ENCODE data around the gene RAI1.

GRCh38 chr17:17760872-17761550 is 79.8 kb downstream of the RAI1 start:
- TF ChIP-seq CTCF (IDR thresholded peaks at IDR 0.05; ENCODE audit: insufficient read depth, low read depth, low read length) (no peak), EZH2 (IDR thresholded peaks at IDR 0.05; ENCODE audit: insufficient read depth, low read length) (no peak)
